ENCODE data around the gene PHLDB1. TPM values are rescaled to one million over a fixed set of nuclear protein-coding genes. Genes with fewer than 3 reads are reported as not detected.
A peak's percentile ranks its signal among the peaks of the same experiment; 100 is the strongest.

The PHLDB1 gene
- total RNA-seq, 4 donors from 2014 or later, result 92.6 to 276 (median 161) TPM

DNA sequence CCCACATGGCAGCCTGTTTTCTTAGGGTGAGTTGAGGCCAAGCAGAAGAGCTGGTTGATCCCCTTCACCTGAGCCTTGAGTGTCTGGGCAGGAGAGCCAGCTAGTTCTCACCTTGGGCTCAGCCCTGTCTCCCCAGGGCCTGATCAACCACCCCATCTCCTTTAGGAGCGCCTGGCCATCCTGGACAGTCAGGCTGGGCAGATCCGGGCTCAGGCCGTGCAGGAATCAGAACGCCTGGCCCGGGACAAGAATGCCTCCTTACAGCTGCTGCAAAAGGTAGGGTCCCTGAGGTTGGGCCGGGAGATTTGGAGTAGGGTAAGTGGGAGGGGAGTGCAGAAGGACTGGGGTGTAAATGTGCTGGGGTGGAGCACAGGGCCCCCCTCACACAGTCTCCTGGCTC lies 31.3 kb downstream of the PHLDB1 start:
- TF ChIP-seq, protein P1, sequence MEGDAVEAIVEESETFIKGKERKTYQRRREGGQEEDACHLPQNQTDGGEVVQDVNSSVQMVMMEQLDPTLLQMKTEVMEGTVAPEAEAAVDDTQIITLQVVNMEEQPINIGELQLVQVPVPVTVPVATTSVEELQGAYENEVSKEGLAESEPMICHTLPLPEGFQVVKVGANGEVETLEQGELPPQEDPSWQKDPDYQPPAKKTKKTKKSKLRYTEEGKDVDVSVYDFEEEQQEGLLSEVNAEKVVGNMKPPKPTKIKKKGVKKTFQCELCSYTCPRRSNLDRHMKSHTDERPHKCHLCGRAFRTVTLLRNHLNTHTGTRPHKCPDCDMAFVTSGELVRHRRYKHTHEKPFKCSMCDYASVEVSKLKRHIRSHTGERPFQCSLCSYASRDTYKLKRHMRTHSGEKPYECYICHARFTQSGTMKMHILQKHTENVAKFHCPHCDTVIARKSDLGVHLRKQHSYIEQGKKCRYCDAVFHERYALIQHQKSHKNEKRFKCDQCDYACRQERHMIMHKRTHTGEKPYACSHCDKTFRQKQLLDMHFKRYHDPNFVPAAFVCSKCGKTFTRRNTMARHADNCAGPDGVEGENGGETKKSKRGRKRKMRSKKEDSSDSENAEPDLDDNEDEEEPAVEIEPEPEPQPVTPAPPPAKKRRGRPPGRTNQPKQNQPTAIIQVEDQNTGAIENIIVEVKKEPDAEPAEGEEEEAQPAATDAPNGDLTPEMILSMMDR (IDR thresholded peaks at IDR 0.05), result no peak
- TF ChIP-seq EP300 (IDR thresholded peaks at IDR 0.05; ENCODE audit: low read depth) (no peak), POLR2AphosphoS5 (IDR thresholded peaks at IDR 0.05) (no peak), POLR2A (IDR thresholded peaks at IDR 0.05) (no peak)
- no peak overlapping the region for H3K4me3 ChIP-seq
- peaks cover 21 to 46% (median 37%) of the 10 kb centered on the region in 4 donors for H3K4me1 ChIP-seq
- WGBS, 2 donors (ENCODE audit: low coverage in 1 of 2), result 96% methylated on average over 6 of the region's 6 CpGs; no CpG with 5 or more reads in 1 of the 2 donors
- H3K9me3 ChIP-seq, result no peaks in the 10 kb centered on the region
- no peak for DNase-seq
- no peak overlapping the region for H3K27ac ChIP-seq
- peaks cover 0 to 18% (median 0%) of the 10 kb centered on the region in 4 donors for H3K36me3 ChIP-seq
- no peaks in the 10 kb centered on the region for H3K27me3 ChIP-seq
- in situ Hi-C loops (cut with MboI; ENCODE audit: low pct_ligation_motif_present in 1 of 4, low pct_unique_long_range_greater_than_20kb in 1 of 4, low sequenced_read_pairs in 3 of 4) (no loop called here), intact Hi-C loops (cut with DNase I; ENCODE audit: low total_unique reads) (no loop called here)

DNA sequence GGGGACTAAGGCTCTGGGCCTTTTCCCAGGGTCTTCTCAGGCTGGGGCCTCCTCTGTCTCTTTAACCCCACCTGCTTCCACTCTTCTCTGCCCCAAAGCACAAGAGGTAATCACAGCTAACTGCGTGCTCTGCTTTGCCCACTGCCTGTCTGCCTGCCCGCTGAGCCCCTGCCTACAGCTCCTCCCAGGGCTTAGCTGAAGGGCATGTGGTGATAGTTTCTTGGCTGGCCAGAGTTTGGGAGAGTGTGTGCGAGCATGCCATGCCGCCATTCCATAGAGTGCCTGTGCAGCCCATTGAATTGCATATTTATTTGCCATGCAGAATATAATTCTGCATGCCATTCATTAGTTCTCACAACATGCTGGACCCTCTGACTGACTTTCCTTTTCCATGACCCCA lies 32.5 kb downstream of the PHLDB1 start:
- in situ Hi-C loops (cut with MboI; ENCODE audit: low pct_ligation_motif_present in 1 of 4, low pct_unique_long_range_greater_than_20kb in 1 of 4, low sequenced_read_pairs in 3 of 4), result no loop called here
- WGBS, 2 donors (ENCODE audit: low coverage in 1 of 2), result 82% methylated on average over 4 of the region's 4 CpGs; no CpG with 5 or more reads in 1 of the 2 donors
- no peak for TF ChIP-seq POLR2A (IDR thresholded peaks at IDR 0.05)
- TF ChIP-seq POLR2AphosphoS5 (IDR thresholded peaks at IDR 0.05), result no peak
- TF ChIP-seq, protein P1 (IDR thresholded peaks at IDR 0.05), result no peak
- TF ChIP-seq EP300 (IDR thresholded peaks at IDR 0.05; ENCODE audit: low read depth), result no peak
- Histone ChIP-seq H3K36me3 (peaks cover 0 to 29% (median 7%) of the 10 kb centered on the region in 4 donors), H3K27ac (no peak overlapping the region), H3K4me3 (no peak overlapping the region), H3K9me3 (no peaks in the 10 kb centered on the region), H3K27me3 (no peaks in the 10 kb centered on the region), H3K4me1 (peaks cover 13 to 34% (median 26%) of the 10 kb centered on the region in 4 donors)
- intact Hi-C loops (cut with DNase I; ENCODE audit: low total_unique reads), result no loop called here
- no peak for DNase-seq

DNA sequence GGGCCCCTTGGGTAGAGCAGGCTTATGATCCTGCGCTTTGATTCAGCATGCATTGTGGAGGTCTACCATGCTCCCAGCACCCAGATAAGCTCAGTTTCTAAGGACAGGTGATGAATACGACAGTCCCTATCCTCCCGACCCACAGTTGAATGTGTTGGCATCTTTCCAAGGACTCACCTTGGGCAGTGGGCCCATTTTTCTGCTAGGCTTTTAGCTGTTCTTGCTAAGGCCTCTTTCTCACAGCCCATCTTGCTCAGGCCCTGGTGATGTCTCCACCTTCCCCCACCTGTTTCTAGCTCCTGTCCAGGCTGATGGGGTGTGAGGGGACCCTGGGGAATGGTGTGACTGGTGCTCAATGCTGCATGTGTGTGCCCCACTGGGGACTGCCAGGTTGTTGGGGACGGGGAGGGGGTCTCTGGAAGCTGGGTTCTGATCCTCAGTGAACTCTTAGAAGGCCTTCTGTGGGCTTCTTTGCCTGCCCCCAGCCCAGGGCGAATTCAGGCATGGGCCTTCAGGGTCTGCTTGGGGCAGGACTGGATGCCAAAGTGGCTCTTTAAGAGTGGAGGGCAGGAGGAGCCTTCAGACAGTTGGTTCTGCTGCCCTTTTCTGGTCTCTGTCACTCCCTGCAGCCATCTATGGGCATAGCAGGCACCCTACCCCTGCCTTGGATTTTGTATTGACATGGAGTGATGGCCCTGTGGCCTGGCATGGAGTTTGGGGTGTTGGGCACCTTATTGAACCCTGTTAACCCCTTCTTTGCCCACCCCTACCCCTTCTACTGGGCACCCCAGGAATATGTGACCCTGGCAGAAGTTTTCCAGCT lies 33.1 kb downstream of the PHLDB1 start:
- 77% methylated on average over 5 of the region's 5 CpGs; no CpG with 5 or more reads in 1 of the 2 donors for WGBS, 2 donors (ENCODE audit: low coverage in 1 of 2)
- no peaks in the 10 kb centered on the region for H3K27me3 ChIP-seq
- TF ChIP-seq, protein P1 (IDR thresholded peaks at IDR 0.05), result peak in 4 of 5 experiments; percentile 22 to 31 (median 30)
- TF ChIP-seq POLR2AphosphoS5 (IDR thresholded peaks at IDR 0.05), result no peak
- no peak for TF ChIP-seq EP300 (IDR thresholded peaks at IDR 0.05; ENCODE audit: low read depth)
- no peak for TF ChIP-seq POLR2A (IDR thresholded peaks at IDR 0.05)
- H3K27ac ChIP-seq, result peak overlapping the region in 3 of 4 donors; percentile 19 to 39 (median 22)
- no peak overlapping the region for H3K4me3 ChIP-seq
- intact Hi-C loops (cut with DNase I; ENCODE audit: low total_unique reads) (no loop called here), in situ Hi-C loops (cut with MboI; ENCODE audit: low pct_ligation_motif_present in 1 of 4, low pct_unique_long_range_greater_than_20kb in 1 of 4, low sequenced_read_pairs in 3 of 4) (no loop called here)
- peaks cover 0 to 36% (median 8%) of the 10 kb centered on the region in 4 donors for H3K36me3 ChIP-seq
- no peak for DNase-seq
- no peaks in the 10 kb centered on the region for H3K9me3 ChIP-seq
- H3K4me1 ChIP-seq, result peaks cover 9 to 27% (median 20%) of the 10 kb centered on the region in 4 donors

DNA sequence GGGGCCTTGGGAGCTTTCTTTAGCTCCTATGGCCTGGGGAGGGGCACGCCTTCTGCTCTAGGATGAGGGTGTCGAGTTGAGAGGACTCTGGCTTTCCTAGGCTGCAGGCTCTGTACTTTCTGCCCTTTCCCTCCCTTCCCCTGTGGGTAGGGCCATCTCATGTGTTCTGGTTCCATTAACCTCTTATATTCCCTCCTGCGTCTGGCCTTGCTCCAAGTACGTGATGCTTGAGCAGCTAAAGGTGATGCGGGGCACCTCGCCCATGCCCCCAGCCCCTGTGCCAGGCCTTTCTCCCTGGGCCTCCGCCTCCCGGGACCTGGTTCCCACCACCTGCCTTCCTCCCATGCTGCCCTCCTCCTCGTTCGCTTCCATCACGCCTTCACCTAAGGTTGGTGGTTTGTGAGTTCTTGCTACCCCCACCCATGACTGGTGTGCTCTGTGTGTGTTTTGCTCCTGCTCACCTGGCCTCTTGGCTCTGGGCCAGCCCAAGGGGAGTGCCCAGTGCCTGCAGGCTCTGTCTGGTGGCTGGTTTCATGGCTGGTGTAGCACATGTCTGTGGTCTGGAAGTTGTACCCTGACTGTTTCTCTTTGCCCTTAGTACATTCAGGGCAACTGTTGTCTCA lies 34.1 kb downstream of the PHLDB1 start:
- Histone ChIP-seq H3K4me1 (peaks cover 9 to 23% (median 17%) of the 10 kb centered on the region in 4 donors), H3K9me3 (no peaks in the 10 kb centered on the region), H3K27ac (peak overlapping the region; percentile 6 to 39 (median 20)), H3K36me3 (peaks cover 0 to 36% (median 10%) of the 10 kb centered on the region in 4 donors), H3K4me3 (no peak overlapping the region), H3K27me3 (no peaks in the 10 kb centered on the region)
- WGBS, 2 donors (ENCODE audit: low coverage in 1 of 2), result 49 to 57% methylated on average over 8 to 11 of the region's 11 CpGs
- peak; percentile 78 for DNase-seq
- in situ Hi-C loops (cut with MboI; ENCODE audit: low pct_ligation_motif_present in 1 of 4, low pct_unique_long_range_greater_than_20kb in 1 of 4, low sequenced_read_pairs in 3 of 4), result no loop called here
- intact Hi-C loops (cut with DNase I; ENCODE audit: low total_unique reads), result no loop called here
- no peak for TF ChIP-seq POLR2A (IDR thresholded peaks at IDR 0.05)
- TF ChIP-seq POLR2AphosphoS5 (IDR thresholded peaks at IDR 0.05), result no peak
- no peak for TF ChIP-seq EP300 (IDR thresholded peaks at IDR 0.05; ENCODE audit: low read depth)
- TF ChIP-seq, protein P1 (IDR thresholded peaks at IDR 0.05), result no peak

All from transverse colon (tissue), 4 donors.